Measurements from ENCODE around the gene SYN1.

- TF ChIP-seq CTCF (IDR thresholded peaks at IDR 0.05; ENCODE audit: insufficient read depth, low read length, poor library complexity, severe bottlenecking) (no peak), EZH2phosphoT487 (conservative IDR thresholded peaks at IDR 0.05; ENCODE audit: low read length) (no peak)
These were observed 39.7 kb upstream of the SYN1 start for GRCh38 chrX:47659421-47659726.

All from SU-DHL-6 (cell line).